ENCODE results near the gene TMEM108. TPM values are rescaled to one million over a fixed set of nuclear protein-coding genes. Genes with fewer than 3 reads are reported as not detected.

Gene TMEM108
- total and polyA plus RNA-seq, 8 donors: 0.37 to 2.1 (median 0.84) TPM; not detected in 2

- Histone ChIP-seq H3K4me3 (no peak overlapping the region), H3K36me3 (no peaks in the 10 kb centered on the region), H3K4me1 (peaks cover 0 to 29% (median 17%) of the 10 kb centered on the region in 4 donors), H3K27me3 (no peaks in the 10 kb centered on the region), H3K9me3 (no peaks in the 10 kb centered on the region), H3K27ac (no peak overlapping the region)
- intact Hi-C loops (cut with DNase I; ENCODE audit: low total_unique reads): loop anchor here (10.0 kb wide), 1 partner anchor 140 kb away; no protein-coding TSS in a partner anchor
- no peak for DNase-seq
- 77 to 93% (median 87%) methylated on average over 2 of the region's 2 CpGs for WGBS, 5 donors
- TF ChIP-seq POLR2A (IDR thresholded peaks at IDR 0.05): no peak
- TF ChIP-seq EP300 (IDR thresholded peaks at IDR 0.05): no peak
- TF ChIP-seq CTCF (IDR thresholded peaks at IDR 0.05): no peak
- TF ChIP-seq POLR2AphosphoS5 (IDR thresholded peaks at IDR 0.05): no peak
Measured at GRCh38 chr3:133445108-133445507, 406.9 kb downstream of the TMEM108 start.
